ENCODE results near the gene UBTF. TPM values are rescaled to one million over a fixed set of nuclear protein-coding genes. Genes with fewer than 3 reads are reported as not detected.

The UBTF gene
- total and polyA plus RNA-seq, 8 donors: 31.9 to 51.8 (median 39.5) TPM

DNA sequence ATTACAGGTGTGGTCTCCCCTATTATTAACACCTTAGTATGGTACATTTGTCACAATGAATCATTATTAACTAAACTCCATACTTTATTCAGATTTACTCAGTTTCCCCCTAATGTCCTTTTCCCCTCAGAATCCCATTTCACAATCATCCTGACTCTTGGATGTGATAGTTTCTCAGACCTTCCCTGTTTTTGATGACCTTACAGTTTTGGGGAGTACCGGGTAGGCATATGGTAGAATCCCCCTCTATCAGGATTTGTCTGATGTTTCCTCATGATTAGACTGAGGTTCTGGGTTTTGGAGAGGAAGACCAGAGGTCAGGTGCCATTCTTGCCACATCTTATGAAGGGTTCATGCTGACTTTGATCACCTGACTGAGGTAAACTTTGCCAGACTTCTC is 55.0 kb downstream of the UBTF start:
- Histone ChIP-seq H3K27ac (no peak overlapping the region), H3K27me3 (no peaks in the 10 kb centered on the region), H3K4me1 (no peaks in the 10 kb centered on the region), H3K36me3 (no peaks in the 10 kb centered on the region), H3K9me3 (no peaks in the 10 kb centered on the region), H3K4me3 (no peak overlapping the region)
- WGBS, 2 donors: 94 to 97% methylated on average over 1 of the region's 1 CpG
- TF ChIP-seq, protein P1, sequence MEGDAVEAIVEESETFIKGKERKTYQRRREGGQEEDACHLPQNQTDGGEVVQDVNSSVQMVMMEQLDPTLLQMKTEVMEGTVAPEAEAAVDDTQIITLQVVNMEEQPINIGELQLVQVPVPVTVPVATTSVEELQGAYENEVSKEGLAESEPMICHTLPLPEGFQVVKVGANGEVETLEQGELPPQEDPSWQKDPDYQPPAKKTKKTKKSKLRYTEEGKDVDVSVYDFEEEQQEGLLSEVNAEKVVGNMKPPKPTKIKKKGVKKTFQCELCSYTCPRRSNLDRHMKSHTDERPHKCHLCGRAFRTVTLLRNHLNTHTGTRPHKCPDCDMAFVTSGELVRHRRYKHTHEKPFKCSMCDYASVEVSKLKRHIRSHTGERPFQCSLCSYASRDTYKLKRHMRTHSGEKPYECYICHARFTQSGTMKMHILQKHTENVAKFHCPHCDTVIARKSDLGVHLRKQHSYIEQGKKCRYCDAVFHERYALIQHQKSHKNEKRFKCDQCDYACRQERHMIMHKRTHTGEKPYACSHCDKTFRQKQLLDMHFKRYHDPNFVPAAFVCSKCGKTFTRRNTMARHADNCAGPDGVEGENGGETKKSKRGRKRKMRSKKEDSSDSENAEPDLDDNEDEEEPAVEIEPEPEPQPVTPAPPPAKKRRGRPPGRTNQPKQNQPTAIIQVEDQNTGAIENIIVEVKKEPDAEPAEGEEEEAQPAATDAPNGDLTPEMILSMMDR (IDR thresholded peaks at IDR 0.05): no peak
- intact Hi-C loops (cut with DNase I): loop anchor here in 1 of 3 donors (10.0 kb wide), 1 partner anchor 220 kb away; the partner anchor contains the start of gene PPY
- DNase-seq (no peak), FAIRE-seq (no peak), ATAC-seq (no peak)

DNA sequence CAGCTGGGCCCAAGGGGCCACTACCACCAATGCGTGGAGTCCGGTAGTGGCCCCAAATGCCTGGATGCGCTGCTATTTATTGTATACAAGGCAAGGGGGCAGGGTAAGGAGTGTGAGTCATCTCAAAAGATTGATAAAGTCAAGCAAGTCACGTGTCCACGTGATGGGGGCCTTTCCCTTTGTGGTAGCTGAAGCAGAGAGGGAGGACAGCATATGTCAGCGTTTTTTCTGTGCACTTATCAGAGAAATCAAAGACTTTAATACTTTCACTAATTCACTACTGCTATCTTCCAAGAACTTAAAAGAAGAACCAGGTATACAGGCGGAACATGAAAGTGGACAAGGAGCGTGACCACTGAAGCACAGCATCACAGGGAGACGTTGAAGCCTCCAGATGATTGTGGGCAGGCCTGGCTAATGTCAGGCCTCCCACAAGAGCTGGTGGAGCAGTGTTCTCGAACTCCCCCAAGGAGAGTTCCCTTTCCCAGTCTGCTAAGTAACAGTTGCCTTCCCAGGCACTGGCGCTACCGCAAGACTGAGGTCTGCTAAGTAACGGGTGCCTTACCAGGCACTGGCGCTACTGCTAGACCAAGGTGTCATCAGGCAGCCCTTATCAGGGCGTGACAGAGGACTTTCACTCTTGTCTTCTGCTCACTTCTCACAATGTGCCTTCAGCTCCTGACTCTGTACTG is 59.8 kb downstream of the UBTF start:
- DNase-seq (no peak), FAIRE-seq (no peak), ATAC-seq (no peak)
- intact Hi-C loops (cut with DNase I): loop anchor here in 1 of 3 donors (10.0 kb wide), 1 partner anchor 215 kb away; the partner anchor contains the start of gene PPY
- Histone ChIP-seq H3K4me1 (no peaks in the 10 kb centered on the region), H3K9me3 (no peaks in the 10 kb centered on the region), H3K36me3 (no peaks in the 10 kb centered on the region), H3K4me3 (no peak overlapping the region), H3K27me3 (no peaks in the 10 kb centered on the region), H3K27ac (no peak overlapping the region)
- 86 to 89% methylated on average over 15 of the region's 15 CpGs for WGBS, 2 donors
- TF ChIP-seq, protein P1 (IDR thresholded peaks at IDR 0.05): no peak

DNA sequence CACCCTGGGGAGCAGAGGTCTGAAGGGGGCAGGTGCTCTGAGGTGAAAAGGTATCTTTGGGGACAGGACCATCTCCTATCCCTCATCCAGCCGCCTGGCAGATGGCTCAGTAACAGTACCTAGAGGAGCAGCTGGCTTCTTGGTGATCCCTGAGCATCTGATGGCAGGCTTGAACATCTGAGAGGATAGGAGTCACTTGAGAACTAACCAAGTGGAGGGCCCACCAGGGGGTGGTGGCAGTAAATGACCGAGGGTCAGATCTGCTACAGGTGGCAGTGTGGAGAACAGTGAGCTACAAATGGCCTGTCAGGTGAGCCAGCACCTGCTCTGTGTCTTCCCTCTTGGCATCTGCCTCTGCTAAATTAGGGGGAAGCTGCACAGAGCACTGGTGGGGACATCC is 64.0 kb downstream of the UBTF start:
- H3K9me3 ChIP-seq: no peaks in the 10 kb centered on the region
- no peak for ATAC-seq
- WGBS, 2 donors: 78 to 97% methylated on average over 2 of the region's 2 CpGs
- no peaks in the 10 kb centered on the region for H3K27me3 ChIP-seq
- TF ChIP-seq, protein P1 (IDR thresholded peaks at IDR 0.05): no peak
- FAIRE-seq: no peak
- no peak overlapping the region for H3K27ac ChIP-seq
- H3K4me3 ChIP-seq: no peak overlapping the region
- intact Hi-C loops (cut with DNase I): no loop called here
- no peaks in the 10 kb centered on the region for H3K36me3 ChIP-seq
- no peak for DNase-seq
- no peaks in the 10 kb centered on the region for H3K4me1 ChIP-seq

Small RNA genes within 50 kb of the gene (microRNA-seq; reads per million reads assigned to microRNA genes)
- 0 to 0.39 reads per million in 2 donors for gene MIR6782

Other genes with a start within 250 kb of the UBTF start
- gene NAGS, start 215.1 kb downstream of the UBTF start, total RNA-seq: 1 to 10 TPM in 1 of 6 donors, under 1 TPM in 5; 0.09 to 1.1 (median 0.48) TPM
- gene NAGS, start 215.1 kb downstream of the UBTF start, polyA plus RNA-seq: 1 to 10 TPM in 1 of 2 donors, under 1 TPM in 1; 0.38 to 1.8 TPM
- gene TMEM101, start 204.7 kb downstream of the UBTF start, total RNA-seq: 10 to 100 TPM; 14.4 to 22.7 (median 20.3) TPM
- gene TMEM101, start 204.7 kb downstream of the UBTF start, polyA plus RNA-seq: 10 to 100 TPM; 16.4 to 20.2 TPM
- gene LSM12, start 153.0 kb downstream of the UBTF start, total RNA-seq: 10 to 100 TPM; 19.0 to 29.6 (median 25.7) TPM
- gene LSM12, start 153.0 kb downstream of the UBTF start, polyA plus RNA-seq: 10 to 100 TPM; 14.5 to 21.3 TPM
- gene G6PC3, start 148.9 kb downstream of the UBTF start, total RNA-seq: 10 to 100 TPM in 5 of 6 donors, 1 to 10 TPM in 1; 9.1 to 28.0 (median 24.0) TPM
- 10 to 100 TPM; 48.3 to 54.2 TPM for gene G6PC3, start 148.9 kb downstream of the UBTF start, polyA plus RNA-seq
- gene HDAC5, start 96.0 kb downstream of the UBTF start, total RNA-seq: 10 to 100 TPM; 10.9 to 32.1 (median 16.1) TPM
- 10 to 100 TPM; 25.8 to 38.1 TPM for gene HDAC5, start 96.0 kb downstream of the UBTF start, polyA plus RNA-seq
- under 1 TPM; 0.09 to 0.97 (median 0.45) TPM for gene HROB, start 77.7 kb downstream of the UBTF start, total RNA-seq
- under 1 TPM; 0.27 to 0.40 TPM for gene HROB, start 77.7 kb downstream of the UBTF start, polyA plus RNA-seq
- 1 to 10 TPM; 1.1 to 3.9 (median 2.3) TPM for gene ASB16, start 49.0 kb downstream of the UBTF start, total RNA-seq
- 1 to 10 TPM; 1.9 to 2.9 TPM for gene ASB16, start 49.0 kb downstream of the UBTF start, polyA plus RNA-seq
- 10 to 100 TPM; 10.4 to 24.6 (median 14.8) TPM for gene TMUB2, start 32.7 kb downstream of the UBTF start, total RNA-seq
- 10 to 100 TPM; 42.2 to 50.9 TPM for gene TMUB2, start 32.7 kb downstream of the UBTF start, polyA plus RNA-seq
- 10 to 100 TPM; 21.1 to 38.0 (median 24.5) TPM for gene ATXN7L3, start 19.8 kb downstream of the UBTF start, total RNA-seq
- gene ATXN7L3, start 19.8 kb downstream of the UBTF start, polyA plus RNA-seq: 10 to 100 TPM; 29.8 to 32.0 TPM
- gene SLC4A1, start 48.5 kb upstream of the UBTF start, total RNA-seq: under 1 TPM in 2 of 6 donors, not detected in 4; 0.24 to 0.37 TPM
- gene SLC4A1, start 48.5 kb upstream of the UBTF start, polyA plus RNA-seq: not detected
- gene RUNDC3A, start 88.9 kb upstream of the UBTF start, total RNA-seq: 1 to 10 TPM in 5 of 6 donors, under 1 TPM in 1; 0.56 to 5.0 (median 2.9) TPM
- 10 to 100 TPM; 24.0 to 59.4 TPM for gene RUNDC3A, start 88.9 kb upstream of the UBTF start, polyA plus RNA-seq
- 10 to 100 TPM; 50.7 to 72.7 (median 62.2) TPM for gene SLC25A39, start 105.1 kb upstream of the UBTF start, total RNA-seq
- gene SLC25A39, start 105.1 kb upstream of the UBTF start, polyA plus RNA-seq: 100 to 1,000 TPM; 119 to 155 TPM
- gene GRN, start 125.6 kb upstream of the UBTF start, total RNA-seq: 100 to 1,000 TPM in 2 of 6 donors, 10 to 100 TPM in 4; 48.0 to 229 (median 69.6) TPM
- gene GRN, start 125.6 kb upstream of the UBTF start, polyA plus RNA-seq: 100 to 1,000 TPM in 1 of 2 donors, 10 to 100 TPM in 1; 55.7 to 100 TPM
- gene FAM171A2, start 144.2 kb upstream of the UBTF start, total RNA-seq: under 1 TPM; 0.24 to 0.97 (median 0.44) TPM
- 1 to 10 TPM in 1 of 2 donors, under 1 TPM in 1; 0.87 to 1.3 TPM for gene FAM171A2, start 144.2 kb upstream of the UBTF start, polyA plus RNA-seq
- gene ITGA2B, start 170.0 kb upstream of the UBTF start, total RNA-seq: under 1 TPM; 0.09 to 0.61 (median 0.46) TPM
- under 1 TPM; 0.42 to 0.53 TPM for gene ITGA2B, start 170.0 kb upstream of the UBTF start, polyA plus RNA-seq

Measured in pancreas (tissue), 10 donors.